ENCODE data around the gene ASPHD1. TPM values are rescaled to one million over a fixed set of nuclear protein-coding genes. Genes with fewer than 3 reads are reported as not detected.

The ASPHD1 gene
- total RNA-seq, 2 donors from 2014 or later: 0.27 TPM; not detected in 1

- H3K4me3 ChIP-seq: no peak overlapping the region
- no peak for TF ChIP-seq CTCF (IDR thresholded peaks at IDR 0.05)
- no peak for DNase-seq (ENCODE audit: low spot score)
- H3K9me3 ChIP-seq: no peaks in the 10 kb centered on the region
- no peak overlapping the region for H3K27ac ChIP-seq
- no peak for ATAC-seq (ENCODE audit: insufficient number of reproducible peaks, low FRiP score, low read depth)
- H3K27me3 ChIP-seq (replicated peaks; ENCODE audit: insufficient read depth): no peaks in the 10 kb centered on the region
- H3K36me3 ChIP-seq: no peaks in the 10 kb centered on the region
- no peaks in the 10 kb centered on the region for H3K4me1 ChIP-seq (ENCODE audit: control insufficient read depth in 1 of 2, low read depth in 2 of 2)
Observed at GRCh38 chr16:29947897-29948296, 47.6 kb downstream of the ASPHD1 start.

DNA sequence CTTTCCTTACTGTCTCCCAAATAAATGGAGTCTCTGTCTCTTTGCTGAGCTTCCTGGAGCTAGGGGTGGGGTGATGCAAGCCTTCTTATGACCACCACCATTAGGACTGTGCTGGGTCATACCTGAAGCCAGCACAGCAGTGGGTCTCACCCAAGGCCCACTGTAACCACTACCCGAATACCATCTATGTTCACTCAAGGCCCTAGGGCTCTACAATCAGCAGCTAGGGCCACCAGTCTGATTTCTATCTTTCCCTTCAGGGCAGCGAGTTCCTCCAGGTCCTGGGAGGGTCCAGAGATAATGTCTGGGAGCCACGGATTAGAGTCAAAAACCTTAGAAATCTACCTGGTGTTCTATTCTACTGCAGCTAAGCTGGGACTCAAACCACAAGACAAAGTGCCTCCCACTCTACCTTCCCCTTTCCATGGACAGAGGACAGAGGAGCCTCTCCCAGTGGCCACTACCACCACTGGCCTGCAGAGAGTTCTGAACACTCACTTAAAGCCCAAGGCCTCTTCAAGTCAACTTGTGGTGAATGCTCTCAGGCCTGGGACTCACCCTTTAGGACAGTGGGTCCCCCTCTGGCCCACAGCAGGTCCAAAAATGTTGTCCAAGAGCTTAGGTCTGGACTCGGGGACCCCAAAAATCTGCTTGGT is 50.6 kb downstream of the ASPHD1 start:
- ATAC-seq (ENCODE audit: insufficient number of reproducible peaks, low FRiP score, low read depth): no peak
- DNase-seq (ENCODE audit: low spot score): no peak
- Histone ChIP-seq H3K4me3 (no peak overlapping the region), H3K9me3 (no peaks in the 10 kb centered on the region), H3K4me1 (ENCODE audit: control insufficient read depth in 1 of 2, low read depth in 2 of 2) (no peaks in the 10 kb centered on the region), H3K36me3 (no peaks in the 10 kb centered on the region), H3K27me3 (replicated peaks; ENCODE audit: insufficient read depth) (no peaks in the 10 kb centered on the region), H3K27ac (no peak overlapping the region)
- no peak for TF ChIP-seq CTCF (IDR thresholded peaks at IDR 0.05)

- no peak overlapping the region for H3K27ac ChIP-seq
- TF ChIP-seq CTCF (IDR thresholded peaks at IDR 0.05): no peak
- DNase-seq (ENCODE audit: low spot score): no peak
- no peaks in the 10 kb centered on the region for H3K4me1 ChIP-seq (ENCODE audit: control insufficient read depth in 1 of 2, low read depth in 2 of 2)
- no peak for ATAC-seq (ENCODE audit: insufficient number of reproducible peaks, low FRiP score, low read depth)
- no peaks in the 10 kb centered on the region for H3K9me3 ChIP-seq
- H3K36me3 ChIP-seq: no peaks in the 10 kb centered on the region
- no peak overlapping the region for H3K4me3 ChIP-seq
- no peaks in the 10 kb centered on the region for H3K27me3 ChIP-seq (replicated peaks; ENCODE audit: insufficient read depth)
Observed at GRCh38 chr16:29951625-29952365, 51.5 kb downstream of the ASPHD1 start.

Other genes starting within 250 kb of the ASPHD1 start
- gene SPN, start 237.2 kb upstream of the ASPHD1 start, total RNA-seq: 10 to 100 TPM in 1 of 2 donors, 1 to 10 TPM in 1; 1.1 to 10.2 TPM
- gene QPRT, start 221.3 kb upstream of the ASPHD1 start, total RNA-seq: 1 to 10 TPM in 1 of 2 donors, under 1 TPM in 1; 0.95 to 1.3 TPM
- gene C16orf54, start 154.5 kb upstream of the ASPHD1 start, total RNA-seq: 1 to 10 TPM; 2.8 to 3.4 TPM
- not detected for gene ZG16, start 122.2 kb upstream of the ASPHD1 start, total RNA-seq
- 10 to 100 TPM; 11.4 to 15.2 TPM for gene KIF22, start 109.7 kb upstream of the ASPHD1 start, total RNA-seq
- 10 to 100 TPM; 73.0 to 99.4 TPM for gene MAZ, start 94.0 kb upstream of the ASPHD1 start, total RNA-seq
- 10 to 100 TPM; 39.4 to 40.8 TPM for gene PRRT2, start 88.3 kb upstream of the ASPHD1 start, total RNA-seq
- 10 to 100 TPM; 40.8 to 45.2 TPM for gene PAGR1, start 84.3 kb upstream of the ASPHD1 start, total RNA-seq
- gene MVP, start 80.0 kb upstream of the ASPHD1 start, total RNA-seq: 100 to 1,000 TPM; 175 to 190 TPM
- gene CDIPT, start 37.3 kb upstream of the ASPHD1 start, total RNA-seq: 100 to 1,000 TPM in 1 of 2 donors, 10 to 100 TPM in 1; 92.1 to 107 TPM
- 1 to 10 TPM in 1 of 2 donors, under 1 TPM in 1; 0.63 to 1.4 TPM for gene SEZ6L2, start 938 bp upstream of the ASPHD1 start, total RNA-seq
- gene KCTD13, start 25.7 kb downstream of the ASPHD1 start, total RNA-seq: 10 to 100 TPM; 29.2 to 37.1 TPM
- 100 to 1,000 TPM in 1 of 2 donors, 10 to 100 TPM in 1; 79.7 to 161 TPM for gene TMEM219, start 61.6 kb downstream of the ASPHD1 start, total RNA-seq
- gene TAOK2, start 73.4 kb downstream of the ASPHD1 start, total RNA-seq: 10 to 100 TPM; 54.6 to 55.0 TPM
- gene HIRIP3, start 95.1 kb downstream of the ASPHD1 start, total RNA-seq: 10 to 100 TPM in 1 of 2 donors, 1 to 10 TPM in 1; 6.1 to 17.7 TPM
- gene INO80E, start 95.8 kb downstream of the ASPHD1 start, total RNA-seq: 10 to 100 TPM; 67.4 to 81.8 TPM
- under 1 TPM in 1 of 2 donors, not detected in 1; 0.56 TPM for gene DOC2A, start 110.5 kb downstream of the ASPHD1 start, total RNA-seq
- not detected for gene C16orf92, start 122.7 kb downstream of the ASPHD1 start, total RNA-seq
- not detected for gene TLCD3B, start 130.8 kb downstream of the ASPHD1 start, total RNA-seq
- 100 to 1,000 TPM; 569 to 841 TPM for gene ALDOA, start 165.3 kb downstream of the ASPHD1 start, total RNA-seq
- gene PPP4C, start 175.5 kb downstream of the ASPHD1 start, total RNA-seq: 10 to 100 TPM; 37.7 to 54.2 TPM
- gene TBX6, start 191.4 kb downstream of the ASPHD1 start, total RNA-seq: under 1 TPM in 1 of 2 donors, not detected in 1; 0.56 TPM
- 100 to 1,000 TPM in 1 of 2 donors, 10 to 100 TPM in 1; 69.2 to 105 TPM for gene YPEL3, start 195.7 kb downstream of the ASPHD1 start, total RNA-seq
- 1 to 10 TPM; 4.6 to 6.0 TPM for gene GDPD3, start 213.0 kb downstream of the ASPHD1 start, total RNA-seq
- gene MAPK3, start 222.7 kb downstream of the ASPHD1 start, total RNA-seq: 100 to 1,000 TPM in 1 of 2 donors, 10 to 100 TPM in 1; 41.3 to 108 TPM

Measured in thoracic aorta (tissue), 2 donors.